ENCODE data around the gene BTG2.
"Not testable (repeated sequence)": the region's sequence is repeated elsewhere in the genome, so short reads cannot be mapped to it uniquely, and the experiment has no call there.

BTG2 gene

DNA sequence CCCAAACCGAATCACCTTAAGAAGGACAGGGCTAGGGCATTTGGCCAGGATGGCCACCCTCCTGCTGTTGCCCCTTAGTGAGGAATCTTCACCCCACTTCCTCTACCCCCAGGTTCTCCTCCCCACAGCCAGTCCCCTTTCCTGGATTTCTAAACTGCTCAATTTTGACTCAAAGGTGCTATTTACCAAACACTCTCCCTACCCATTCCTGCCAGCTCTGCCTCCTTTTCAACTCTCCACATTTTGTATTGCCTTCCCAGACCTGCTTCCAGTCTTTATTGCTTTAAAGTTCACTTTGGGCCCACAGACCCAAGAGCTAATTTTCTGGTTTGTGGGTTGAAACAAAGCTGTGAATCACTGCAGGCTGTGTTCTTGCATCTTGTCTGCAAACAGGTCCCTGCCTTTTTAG lies 3.6 kb downstream of the BTG2 start:
- Histone ChIP-seq H3K4me3 (peak overlapping the region; percentile 80), H3K27ac (peak overlapping the region; percentile 96 to 99)
- TF ChIP-seq, protein P1, sequence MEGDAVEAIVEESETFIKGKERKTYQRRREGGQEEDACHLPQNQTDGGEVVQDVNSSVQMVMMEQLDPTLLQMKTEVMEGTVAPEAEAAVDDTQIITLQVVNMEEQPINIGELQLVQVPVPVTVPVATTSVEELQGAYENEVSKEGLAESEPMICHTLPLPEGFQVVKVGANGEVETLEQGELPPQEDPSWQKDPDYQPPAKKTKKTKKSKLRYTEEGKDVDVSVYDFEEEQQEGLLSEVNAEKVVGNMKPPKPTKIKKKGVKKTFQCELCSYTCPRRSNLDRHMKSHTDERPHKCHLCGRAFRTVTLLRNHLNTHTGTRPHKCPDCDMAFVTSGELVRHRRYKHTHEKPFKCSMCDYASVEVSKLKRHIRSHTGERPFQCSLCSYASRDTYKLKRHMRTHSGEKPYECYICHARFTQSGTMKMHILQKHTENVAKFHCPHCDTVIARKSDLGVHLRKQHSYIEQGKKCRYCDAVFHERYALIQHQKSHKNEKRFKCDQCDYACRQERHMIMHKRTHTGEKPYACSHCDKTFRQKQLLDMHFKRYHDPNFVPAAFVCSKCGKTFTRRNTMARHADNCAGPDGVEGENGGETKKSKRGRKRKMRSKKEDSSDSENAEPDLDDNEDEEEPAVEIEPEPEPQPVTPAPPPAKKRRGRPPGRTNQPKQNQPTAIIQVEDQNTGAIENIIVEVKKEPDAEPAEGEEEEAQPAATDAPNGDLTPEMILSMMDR (IDR thresholded peaks at IDR 0.05) = no peak
- DNase-seq (ENCODE audit: low spot score) = no peak

- TF ChIP-seq, protein P1 (IDR thresholded peaks at IDR 0.05) = no peak
- Histone ChIP-seq H3K27ac (peak overlapping the region in 1 of 2 donors; percentile 47), H3K4me3 (no peak overlapping the region)
- peak; percentile 74 for DNase-seq (ENCODE audit: low spot score)
Observed at GRCh38 chr1:203311368-203312301, 6.3 kb downstream of the BTG2 start.

GRCh38 chr1:203314025-203314759 lies 8.9 kb downstream of the BTG2 start:
- not testable (repeated sequence) for DNase-seq (ENCODE audit: low spot score); H3K27ac ChIP-seq; H3K4me3 ChIP-seq

- peak; percentile 76 for DNase-seq (ENCODE audit: low spot score)
- Histone ChIP-seq H3K4me3 (no peak overlapping the region), H3K27ac (peak overlapping the region; percentile 83 to 89)
- TF ChIP-seq, protein P1 (IDR thresholded peaks at IDR 0.05) = no peak
Observed at GRCh38 chr1:203316626-203317093, 11.3 kb downstream of the BTG2 start.

DNA sequence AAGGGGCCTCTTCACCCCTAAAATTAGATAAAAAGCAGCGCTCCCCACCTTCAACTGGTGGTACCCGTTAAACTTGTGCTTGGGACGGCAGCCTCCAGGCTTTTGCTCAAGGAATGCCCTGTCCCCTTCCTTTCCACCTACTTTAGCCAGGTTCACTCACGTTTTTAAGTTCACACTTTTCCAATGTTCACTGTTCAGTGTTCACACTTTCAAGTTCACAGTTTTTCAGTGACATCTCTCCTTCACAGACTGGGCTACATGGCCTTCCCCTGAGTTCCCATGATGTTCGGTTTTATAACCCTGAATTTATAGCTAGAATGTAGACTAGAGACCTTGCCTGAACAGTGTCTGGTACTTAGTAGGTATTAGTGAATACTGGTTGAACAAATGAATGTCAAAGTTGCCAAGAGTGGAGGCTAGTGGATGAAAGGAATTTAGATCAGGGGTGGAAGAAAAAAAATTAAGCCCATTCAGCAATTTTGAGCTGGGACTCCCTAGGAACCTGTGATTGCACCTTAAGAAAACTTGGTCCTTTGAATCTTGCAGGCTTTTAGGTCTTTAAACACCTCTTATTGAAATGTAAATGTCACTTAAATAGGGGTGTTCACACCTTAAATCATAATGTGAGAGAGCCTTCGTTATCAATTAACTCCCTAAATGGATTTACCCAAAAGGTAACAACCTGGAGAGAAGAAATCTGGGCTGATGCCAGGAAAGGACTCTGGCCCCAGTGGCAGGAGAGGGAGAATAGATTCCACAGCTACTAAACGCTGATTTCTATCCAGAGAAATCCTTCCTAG lies 12.3 kb downstream of the BTG2 start:
- DNase-seq (ENCODE audit: low spot score) = no peak
- Histone ChIP-seq H3K4me3 (no peak overlapping the region), H3K27ac (peak overlapping the region; percentile 83 to 89)
- TF ChIP-seq, protein P1 (IDR thresholded peaks at IDR 0.05) = no peak

DNA sequence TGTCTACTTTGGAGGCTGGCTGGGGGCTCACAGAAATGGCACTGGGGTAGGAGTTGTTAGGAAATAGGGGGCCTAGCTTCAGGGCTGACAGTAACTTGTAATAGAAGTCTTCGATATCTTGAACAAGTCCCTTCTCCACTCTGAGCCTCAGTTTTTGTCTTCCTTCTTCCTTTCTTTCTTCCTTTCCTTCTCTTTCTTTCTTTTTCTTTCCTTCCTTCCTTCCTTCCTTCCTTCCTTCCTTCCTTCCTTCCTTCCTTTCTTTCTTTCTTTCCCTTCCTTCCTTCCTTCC lies 12.9 kb downstream of the BTG2 start:
- H3K27ac ChIP-seq = peak overlapping the region; percentile 83 to 89
- no peak for DNase-seq (ENCODE audit: low spot score)
- TF ChIP-seq, protein P1 (IDR thresholded peaks at IDR 0.05) = no peak
- no peak overlapping the region for H3K4me3 ChIP-seq

All from coronary artery (tissue), 2 donors.